SK-N-SH treated with all-trans-retinoic acid at 6 μM for 48 hours (cell line): Measurements from ENCODE around the gene NSUN2.

ENCODE experiments used
- ATAC-seq: fragments of 200-7000 bp; cut with Tn5 transposase; 3 replicates; pipeline ENCODE4 v1.9.1; 2020; ENCODE audit warnings: mild to moderate bottlenecking, moderate library complexity
- ARNTL ChIP-seq: fragments of 450-650 bp; formaldehyde crosslinking; IDR thresholded peaks from 2 replicates; pipeline ENCODE4 v1.5.0; 2020; ENCODE audit warnings: low read depth, mild to moderate bottlenecking, moderate library complexity, borderline replicate concordance
- BACH2 ChIP-seq: fragments of 250-450 bp; sonication (Bioruptor Pico); IDR thresholded peaks from 2 replicates; pipeline ENCODE4 v1.9.0; 2021; ENCODE audit warnings: mild to moderate bottlenecking, borderline replicate concordance
- CSDC2 ChIP-seq: fragments of 250-450 bp; sonication (Bioruptor Pico); IDR thresholded peaks from 2 replicates; pipeline ENCODE4 v1.5.0; 2020; ENCODE audit warnings: mild to moderate bottlenecking, moderate library complexity
- CSRNP3 ChIP-seq: fragments of 250-450 bp; sonication (Bioruptor Pico); IDR thresholded peaks from 2 replicates; pipeline ENCODE4 v1.5.1; 2021; ENCODE audit warnings: mild to moderate bottlenecking, moderate library complexity
- ESRRG ChIP-seq: fragments of 250-450 bp; sonication (Bioruptor Pico); IDR thresholded peaks from 2 replicates; pipeline ENCODE4 v1.6.1; 2021; ENCODE audit warnings: mild to moderate bottlenecking
- GLIS3 ChIP-seq: fragments of 250-450 bp; sonication (Bioruptor Pico); IDR thresholded peaks from 2 replicates; pipeline ENCODE4 v1.5.0; 2020; ENCODE audit warnings: mild to moderate bottlenecking, moderate library complexity
- ISL1 ChIP-seq: fragments of 250-450 bp; sonication (Bioruptor Pico); IDR thresholded peaks from 2 replicates; pipeline ENCODE4 v2.1.2; 2022; ENCODE audit warnings: mild to moderate bottlenecking, moderate library complexity
- OSR1 ChIP-seq: fragments of 250-450 bp; sonication (Bioruptor Pico); IDR thresholded peaks from 2 replicates; pipeline ENCODE4 v1.8.0; 2022; ENCODE audit warnings: moderate library complexity, mild to moderate bottlenecking, inconsistent platforms
- PPARA ChIP-seq: fragments of 250-450 bp; sonication (Bioruptor Pico); IDR thresholded peaks from 2 replicates; pipeline ENCODE4 v1.5.0; 2020; ENCODE audit warnings: mild to moderate bottlenecking, borderline replicate concordance
- RARB ChIP-seq: fragments of 250-450 bp; sonication (Bioruptor Pico); IDR thresholded peaks from 2 replicates; pipeline ENCODE4 v1.8.0; 2021; ENCODE audit warnings: mild to moderate bottlenecking, moderate library complexity
- SNAI2 ChIP-seq: fragments of 250-450 bp; sonication (Bioruptor Pico); IDR thresholded peaks from 2 replicates; pipeline ENCODE4 v1.5.0; 2020; ENCODE audit warnings: mild to moderate bottlenecking, moderate library complexity
- TCF4 ChIP-seq: fragments of 250-450 bp; sonication (Bioruptor Pico); IDR thresholded peaks from 2 replicates; pipeline ENCODE4 v1.8.0; 2021; ENCODE audit warnings: mild to moderate bottlenecking, moderate library complexity, borderline replicate concordance
- TOX ChIP-seq: fragments of 250-450 bp; sonication (Bioruptor Pico); IDR thresholded peaks from 2 replicates; pipeline ENCODE4 v1.8.0; 2021; ENCODE audit warnings: mild to moderate bottlenecking, moderate library complexity, borderline replicate concordance
- ZC3H10 ChIP-seq: fragments of 250-450 bp; sonication (Bioruptor Pico); IDR thresholded peaks from 2 replicates; pipeline ENCODE4 v1.5.1; 2021; ENCODE audit warnings: mild to moderate bottlenecking, moderate library complexity
- ZFP3 ChIP-seq: fragments of 250-450 bp; sonication (Bioruptor Pico); IDR thresholded peaks from 2 replicates; pipeline ENCODE4 v1.5.0; 2020; ENCODE audit warnings: mild to moderate bottlenecking, moderate library complexity
- ZNF565 ChIP-seq: fragments of 450-650 bp; formaldehyde crosslinking; conservative IDR thresholded peaks from 2 replicates; pipeline ENCODE4 v1.5.0; 2020; ENCODE audit warnings: low read depth, mild to moderate bottlenecking, moderate library complexity
- ZNF70 ChIP-seq: fragments of 450-650 bp; formaldehyde crosslinking; IDR thresholded peaks from 2 replicates; pipeline ENCODE4 v1.5.0; 2020; ENCODE audit warnings: mild to moderate bottlenecking, moderate library complexity
- ZNF8 ChIP-seq: fragments of 450-650 bp; formaldehyde crosslinking; IDR thresholded peaks from 2 replicates; pipeline ENCODE4 v1.5.0; 2020; ENCODE audit warnings: mild to moderate bottlenecking, moderate library complexity
- TF ChIP-seq, protein P1 (sequence below): fragments of 250-450 bp; sonication (Bioruptor Pico); IDR thresholded peaks from 2 replicates; pipeline ENCODE4 v1.8.0; 2021; ENCODE audit warnings: low read depth, mild to moderate bottlenecking, moderate library complexity, borderline replicate concordance
- TF ChIP-seq, protein P2 (sequence below): fragments of 250-450 bp; sonication (Bioruptor Pico); IDR thresholded peaks from 2 replicates; pipeline ENCODE4 v1.8.0; 2020; ENCODE audit warnings: mild to moderate bottlenecking, moderate library complexity, borderline replicate concordance
- TF ChIP-seq, protein P3 (sequence below): fragments of 250-450 bp; sonication (Bioruptor Pico); IDR thresholded peaks from 2 replicates; pipeline ENCODE4 v1.5.0; 2020; ENCODE audit warnings: mild to moderate bottlenecking, moderate library complexity

NSUN2 gene

DNA sequence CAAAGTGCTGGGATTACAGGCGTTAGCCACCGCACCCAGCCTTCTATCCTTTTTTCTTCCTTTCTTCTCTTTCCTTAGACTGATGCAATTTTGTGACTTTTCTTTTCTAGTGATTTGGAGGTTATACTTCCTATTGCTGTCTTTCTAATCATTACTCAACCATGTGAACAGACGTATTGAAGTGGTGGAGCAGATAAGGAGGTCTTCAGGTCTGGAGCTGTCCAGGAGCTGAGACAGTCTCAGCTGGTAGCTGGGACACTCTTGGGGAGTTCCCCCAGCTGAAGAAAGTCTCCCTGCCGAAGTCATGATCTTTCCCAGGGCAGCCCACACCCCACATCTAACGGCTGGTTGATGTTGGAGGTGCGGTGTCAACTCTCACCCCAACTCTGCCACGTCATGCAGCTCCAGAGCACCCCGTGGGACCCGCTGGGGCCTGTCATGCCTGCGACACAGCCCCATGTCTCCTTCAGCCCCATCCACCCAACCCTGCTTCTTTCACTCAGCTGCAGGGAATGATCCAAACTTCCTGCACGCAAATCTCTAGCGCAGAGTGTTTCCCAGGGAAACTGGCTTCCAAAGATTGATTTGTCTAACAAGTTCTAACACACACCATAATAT lies 41.1 kb downstream of the NSUN2 start:
- ATAC-seq: no peak
- no peak for TF ChIP-seq TOX (CRISPR knock-in tag)
- no peak for TF ChIP-seq ISL1 (CRISPR knock-in tag)
- no peak for TF ChIP-seq CSDC2
- TF ChIP-seq, protein P1, sequence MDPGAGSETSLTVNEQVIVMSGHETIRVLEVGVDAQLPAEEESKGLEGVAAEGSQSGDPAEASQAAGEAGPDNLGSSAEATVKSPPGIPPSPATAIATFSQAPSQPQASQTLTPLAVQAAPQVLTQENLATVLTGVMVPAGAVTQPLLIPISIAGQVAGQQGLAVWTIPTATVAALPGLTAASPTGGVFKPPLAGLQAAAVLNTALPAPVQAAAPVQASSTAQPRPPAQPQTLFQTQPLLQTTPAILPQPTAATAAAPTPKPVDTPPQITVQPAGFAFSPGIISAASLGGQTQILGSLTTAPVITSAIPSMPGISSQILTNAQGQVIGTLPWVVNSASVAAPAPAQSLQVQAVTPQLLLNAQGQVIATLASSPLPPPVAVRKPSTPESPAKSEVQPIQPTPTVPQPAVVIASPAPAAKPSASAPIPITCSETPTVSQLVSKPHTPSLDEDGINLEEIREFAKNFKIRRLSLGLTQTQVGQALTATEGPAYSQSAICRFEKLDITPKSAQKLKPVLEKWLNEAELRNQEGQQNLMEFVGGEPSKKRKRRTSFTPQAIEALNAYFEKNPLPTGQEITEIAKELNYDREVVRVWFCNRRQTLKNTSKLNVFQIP (CRISPR knock-in tag): no peak
- no peak for TF ChIP-seq OSR1 (CRISPR knock-in tag)
- TF ChIP-seq ARNTL (CRISPR knock-in tag): no peak
- no peak for TF ChIP-seq ESRRG (CRISPR knock-in tag)

DNA sequence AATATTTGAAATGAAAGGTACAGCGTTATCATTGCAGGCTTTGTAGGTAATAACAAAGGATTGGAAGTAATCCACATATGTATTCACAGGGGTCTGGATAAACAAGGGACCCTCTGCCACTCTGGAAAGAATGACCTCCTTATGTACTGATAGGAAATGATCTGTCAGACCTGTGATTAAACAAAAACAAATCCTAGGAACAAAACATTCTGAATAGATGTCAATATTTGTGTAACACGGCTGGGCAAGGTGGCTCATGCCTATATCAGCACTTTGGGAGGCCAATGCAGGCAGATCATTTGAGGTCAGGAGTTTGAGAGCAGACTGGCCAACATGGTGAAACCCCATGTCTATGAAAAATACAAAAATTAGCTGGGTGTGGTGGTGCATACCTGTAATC lies 42.3 kb downstream of the NSUN2 start:
- TF ChIP-seq BACH2 (no peak), ESRRG (CRISPR knock-in tag) (no peak), ZNF565 (CRISPR knock-in tag) (no peak), TOX (CRISPR knock-in tag) (no peak), CSDC2 (no peak), OSR1 (CRISPR knock-in tag) (no peak), PPARA (CRISPR knock-in tag) (no peak), ZNF8 (CRISPR knock-in tag) (no peak), TCF4 (no peak), SNAI2 (CRISPR knock-in tag) (no peak), RARB (no peak), CSRNP3 (no peak), ZC3H10 (CRISPR knock-in tag) (no peak), ARNTL (CRISPR knock-in tag) (no peak), ZNF70 (CRISPR knock-in tag) (no peak), GLIS3 (CRISPR knock-in tag) (no peak)
- TF ChIP-seq, protein P2, sequence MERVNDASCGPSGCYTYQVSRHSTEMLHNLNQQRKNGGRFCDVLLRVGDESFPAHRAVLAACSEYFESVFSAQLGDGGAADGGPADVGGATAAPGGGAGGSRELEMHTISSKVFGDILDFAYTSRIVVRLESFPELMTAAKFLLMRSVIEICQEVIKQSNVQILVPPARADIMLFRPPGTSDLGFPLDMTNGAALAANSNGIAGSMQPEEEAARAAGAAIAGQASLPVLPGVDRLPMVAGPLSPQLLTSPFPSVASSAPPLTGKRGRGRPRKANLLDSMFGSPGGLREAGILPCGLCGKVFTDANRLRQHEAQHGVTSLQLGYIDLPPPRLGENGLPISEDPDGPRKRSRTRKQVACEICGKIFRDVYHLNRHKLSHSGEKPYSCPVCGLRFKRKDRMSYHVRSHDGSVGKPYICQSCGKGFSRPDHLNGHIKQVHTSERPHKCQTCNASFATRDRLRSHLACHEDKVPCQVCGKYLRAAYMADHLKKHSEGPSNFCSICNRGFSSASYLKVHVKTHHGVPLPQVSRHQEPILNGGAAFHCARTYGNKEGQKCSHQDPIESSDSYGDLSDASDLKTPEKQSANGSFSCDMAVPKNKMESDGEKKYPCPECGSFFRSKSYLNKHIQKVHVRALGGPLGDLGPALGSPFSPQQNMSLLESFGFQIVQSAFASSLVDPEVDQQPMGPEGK (CRISPR knock-in tag): no peak
- TF ChIP-seq, protein P3, sequence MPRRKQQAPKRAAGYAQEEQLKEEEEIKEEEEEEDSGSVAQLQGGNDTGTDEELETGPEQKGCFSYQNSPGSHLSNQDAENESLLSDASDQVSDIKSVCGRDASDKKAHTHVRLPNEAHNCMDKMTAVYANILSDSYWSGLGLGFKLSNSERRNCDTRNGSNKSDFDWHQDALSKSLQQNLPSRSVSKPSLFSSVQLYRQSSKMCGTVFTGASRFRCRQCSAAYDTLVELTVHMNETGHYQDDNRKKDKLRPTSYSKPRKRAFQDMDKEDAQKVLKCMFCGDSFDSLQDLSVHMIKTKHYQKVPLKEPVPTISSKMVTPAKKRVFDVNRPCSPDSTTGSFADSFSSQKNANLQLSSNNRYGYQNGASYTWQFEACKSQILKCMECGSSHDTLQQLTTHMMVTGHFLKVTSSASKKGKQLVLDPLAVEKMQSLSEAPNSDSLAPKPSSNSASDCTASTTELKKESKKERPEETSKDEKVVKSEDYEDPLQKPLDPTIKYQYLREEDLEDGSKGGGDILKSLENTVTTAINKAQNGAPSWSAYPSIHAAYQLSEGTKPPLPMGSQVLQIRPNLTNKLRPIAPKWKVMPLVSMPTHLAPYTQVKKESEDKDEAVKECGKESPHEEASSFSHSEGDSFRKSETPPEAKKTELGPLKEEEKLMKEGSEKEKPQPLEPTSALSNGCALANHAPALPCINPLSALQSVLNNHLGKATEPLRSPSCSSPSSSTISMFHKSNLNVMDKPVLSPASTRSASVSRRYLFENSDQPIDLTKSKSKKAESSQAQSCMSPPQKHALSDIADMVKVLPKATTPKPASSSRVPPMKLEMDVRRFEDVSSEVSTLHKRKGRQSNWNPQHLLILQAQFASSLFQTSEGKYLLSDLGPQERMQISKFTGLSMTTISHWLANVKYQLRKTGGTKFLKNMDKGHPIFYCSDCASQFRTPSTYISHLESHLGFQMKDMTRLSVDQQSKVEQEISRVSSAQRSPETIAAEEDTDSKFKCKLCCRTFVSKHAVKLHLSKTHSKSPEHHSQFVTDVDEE: no peak
- TF ChIP-seq, all 23 proteins: peak for 0
- no peak for ATAC-seq

DNA sequence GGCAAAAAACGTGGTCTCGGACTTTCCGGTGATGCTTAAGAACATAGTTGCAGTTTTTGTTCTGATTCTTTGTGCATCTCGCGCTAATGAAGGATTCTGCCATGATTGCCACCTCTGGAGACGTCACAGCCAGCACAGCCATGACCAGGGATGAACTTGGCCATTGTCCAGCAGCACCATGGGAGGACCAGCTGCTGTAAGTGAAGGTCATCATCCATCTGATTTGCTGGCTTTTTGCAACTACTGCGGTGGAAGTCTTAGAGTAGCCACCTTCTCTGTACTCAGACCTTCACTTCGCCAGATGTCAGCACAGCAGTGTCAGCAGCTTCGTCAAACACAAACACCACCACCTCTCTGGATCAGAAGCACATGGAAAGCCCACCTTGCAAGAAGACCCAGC lies 45.7 kb downstream of the NSUN2 start:
- ATAC-seq: no peak
- TF ChIP-seq RARB: no peak
- no peak for TF ChIP-seq PPARA (CRISPR knock-in tag)
- TF ChIP-seq ZNF8 (CRISPR knock-in tag): no peak
- TF ChIP-seq ZFP3 (CRISPR knock-in tag): no peak
- TF ChIP-seq CSRNP3: no peak
- TF ChIP-seq, all 23 proteins: peak for 0
